Mesenchymal stem cell (in vitro differentiated cells and primary cell): ENCODE measurements around the gene SRGAP1.
A peak's percentile ranks its signal among the peaks of the same experiment; 100 is the strongest.
"Not testable (repeated sequence)": the region's sequence is repeated elsewhere in the genome, so short reads cannot be mapped to it uniquely, and the experiment has no call there.

Experiments used
- DNase-seq: peaks from one replicate; pipeline ENCODE4 v3.0.0-alpha.2; 2013
- H2AFZ ChIP-seq: one replicate; pipeline ENCODE4 v1.6.1; 2013; ENCODE audit warnings: low read depth, mild to moderate bottlenecking, control low read depth, inconsistent platforms, low read length, moderate library complexity
- H2AK5ac ChIP-seq: 2 replicates; pipeline ENCODE4 v1.6.1; 2013; ENCODE audit warnings: low read length, moderate library complexity, mild to moderate bottlenecking, inconsistent platforms; ENCODE audit not compliant: severe bottlenecking
- H2BK120ac ChIP-seq: one replicate; pipeline ENCODE4 v1.6.1; 2013; ENCODE audit warnings: low read depth, mild to moderate bottlenecking, inconsistent platforms, low read length, moderate library complexity
- H2BK12ac ChIP-seq, 2 experiments: one replicate each; pipeline ENCODE4 v1.6.1; 2013; ENCODE audit warnings: inconsistent platforms in 2 of 2, low read length in 2 of 2, mild to moderate bottlenecking in 2 of 2, moderate library complexity in 2 of 2, control low read depth in 1 of 2
- H2BK15ac ChIP-seq: one replicate; pipeline ENCODE4 v1.6.1; 2013; ENCODE audit warnings: mild to moderate bottlenecking, low read depth, inconsistent platforms; ENCODE audit not compliant: poor library complexity, severe bottlenecking
- H2BK5ac ChIP-seq: 2 replicates; pipeline ENCODE4 v1.6.1; 2013; ENCODE audit warnings: low read depth, mild to moderate bottlenecking, low read length, control low read depth, inconsistent platforms; ENCODE audit not compliant: poor library complexity, severe bottlenecking
- H3K14ac ChIP-seq, 2 experiments: one replicate each; pipeline ENCODE4 v1.6.1; 2013; ENCODE audit warnings: inconsistent platforms in 2 of 2, low read length in 2 of 2, control low read depth in 1 of 2, mild to moderate bottlenecking in 1 of 2, moderate library complexity in 1 of 2
- H3K18ac ChIP-seq, 2 experiments: one replicate each; pipeline ENCODE4 v1.6.1; 2013; ENCODE audit warnings: inconsistent platforms in 2 of 2, low read length in 2 of 2, control low read depth in 1 of 2, low read depth in 1 of 2, mild to moderate bottlenecking in 1 of 2
- H3K23ac ChIP-seq, 2 experiments: one replicate each; pipeline ENCODE4 v1.6.1; 2013; ENCODE audit warnings: inconsistent platforms in 2 of 2, low read length in 2 of 2, mild to moderate bottlenecking in 2 of 2, moderate library complexity in 2 of 2, control low read depth in 1 of 2
- H3K27ac ChIP-seq: 2 replicates; pipeline ENCODE4 v1.5.1; 2013; ENCODE audit warnings: mild to moderate bottlenecking, moderate library complexity, low read length, control low read depth, inconsistent platforms; ENCODE audit not compliant: poor library complexity, severe bottlenecking
- H3K27me3 ChIP-seq, 2 experiments: 2 replicates each; pipeline versions ENCODE4 v1.6.1 to v1.7.0; 2013; ENCODE audit warnings: low read length in 2 of 2, mild to moderate bottlenecking in 2 of 2, moderate library complexity in 2 of 2, control low read depth in 1 of 2, inconsistent platforms in 1 of 2; ENCODE audit not compliant: control insufficient read depth in 1 of 2, insufficient read depth in 1 of 2
- H3K36me3 ChIP-seq, 2 experiments: 2 replicates each; pipeline versions ENCODE4 v1.6.1 to v1.7.0; 2013; ENCODE audit warnings: low read length in 2 of 2, control low read depth in 1 of 2, inconsistent platforms in 1 of 2, low read depth in 1 of 2, mild to moderate bottlenecking in 1 of 2; ENCODE audit not compliant: insufficient read depth in 2 of 2, control insufficient read depth in 1 of 2
- H3K4ac ChIP-seq, 2 experiments: one replicate each; pipeline ENCODE4 v1.6.1; 2013; ENCODE audit warnings: inconsistent platforms in 2 of 2, low read length in 2 of 2, mild to moderate bottlenecking in 2 of 2, moderate library complexity in 2 of 2, control low read depth in 1 of 2, low read depth in 1 of 2
- H3K4me1 ChIP-seq: 2 replicates; pipeline ENCODE4 v1.6.1; 2013; ENCODE audit warnings: low read depth, low read length, control low read depth; ENCODE audit not compliant: control insufficient read depth, insufficient read depth
- H3K4me2 ChIP-seq: 2 replicates; pipeline ENCODE4 v1.6.1; 2013; ENCODE audit warnings: low read length, mild to moderate bottlenecking, inconsistent platforms; ENCODE audit not compliant: poor library complexity, severe bottlenecking
- H3K4me3 ChIP-seq, 2 experiments: 2 replicates each; pipeline versions ENCODE4 v1.5.1 to v1.7.0; 2013; ENCODE audit warnings: low read length in 2 of 2, mild to moderate bottlenecking in 2 of 2, control low read depth in 1 of 2, low read depth in 1 of 2; ENCODE audit not compliant: insufficient read depth in 1 of 2
- H3K79me1 ChIP-seq: replicated peaks from 2 replicates; pipeline ENCODE4 v1.6.1; 2013; ENCODE audit warnings: mild to moderate bottlenecking, control low read depth, low read length, inconsistent platforms; ENCODE audit not compliant: poor library complexity, severe bottlenecking
- H3K9ac ChIP-seq: 2 replicates; pipeline ENCODE4 v1.7.0; 2013; ENCODE audit warnings: mild to moderate bottlenecking, low read length, moderate library complexity
- H3K9me3 ChIP-seq: 2 replicates; pipeline ENCODE4 v1.7.0; 2013; ENCODE audit warnings: mild to moderate bottlenecking, low read length; ENCODE audit not compliant: control insufficient read depth
- H4K8ac ChIP-seq: one replicate; pipeline ENCODE4 v1.6.1; 2013; ENCODE audit warnings: inconsistent platforms, mild to moderate bottlenecking, low read length, moderate library complexity
- H4K91ac ChIP-seq: one replicate; pipeline ENCODE4 v1.6.1; 2013; ENCODE audit warnings: mild to moderate bottlenecking, low read length, inconsistent platforms
- WGBS: methylation state at CpG from one replicate; pipeline ENCODE4 v1.1.7; 2013; ENCODE audit warnings: mixed read lengths; 5-methylcytosine and 5-hydroxymethylcytosine counted together

The SRGAP1 gene

GRCh38 chr12:64157110-64157509, 312.6 kb downstream of the SRGAP1 start:
- H2BK5ac ChIP-seq = no peak overlapping the region
- H3K79me1 ChIP-seq = no peaks in the 10 kb centered on the region
- no peak overlapping the region for H2BK12ac ChIP-seq
- H3K27ac ChIP-seq = no peak overlapping the region
- no peak overlapping the region for H2AFZ ChIP-seq
- no peak overlapping the region for H3K4ac ChIP-seq
- no peak overlapping the region for H3K4me3 ChIP-seq
- no peak overlapping the region for H3K18ac ChIP-seq
- no peaks in the 10 kb centered on the region for H3K4me1 ChIP-seq
- DNase-seq = no peak
- no peak overlapping the region for H2BK15ac ChIP-seq
- no peak overlapping the region for H3K4me2 ChIP-seq
- no peak overlapping the region for H4K8ac ChIP-seq
- H3K14ac ChIP-seq = no peak overlapping the region
- WGBS = no CpG with 5 or more reads among the region's 2 CpGs
- peaks cover 3 to 10% of the 10 kb centered on the region in 2 experiments for H3K36me3 ChIP-seq
- H3K9me3 ChIP-seq = no peaks in the 10 kb centered on the region
- no peak overlapping the region for H3K9ac ChIP-seq
- no peak overlapping the region for H4K91ac ChIP-seq
- no peak overlapping the region for H2BK120ac ChIP-seq
- no peaks in the 10 kb centered on the region for H3K27me3 ChIP-seq
- H3K23ac ChIP-seq = no peak overlapping the region
- H2AK5ac ChIP-seq = no peak overlapping the region

GRCh38 chr12:64160021-64160710, 315.7 kb downstream of the SRGAP1 start:
- H2BK120ac ChIP-seq = no peak overlapping the region
- no peak overlapping the region for H4K91ac ChIP-seq
- H3K9ac ChIP-seq = peak overlapping the region; percentile 83
- H3K79me1 ChIP-seq = no peaks in the 10 kb centered on the region
- H3K9me3 ChIP-seq = peaks cover 4% of the 10 kb centered on the region
- no peak overlapping the region for H3K27ac ChIP-seq
- H3K18ac ChIP-seq = no peak overlapping the region
- no peak overlapping the region for H3K14ac ChIP-seq
- H2BK5ac ChIP-seq = no peak overlapping the region
- DNase-seq = no peak
- no peak overlapping the region for H2BK12ac ChIP-seq
- H3K27me3 ChIP-seq = no peaks in the 10 kb centered on the region
- no peak overlapping the region for H3K23ac ChIP-seq
- H2AFZ ChIP-seq = no peak overlapping the region
- peak overlapping the region in 1 of 2 experiments; percentile 8 for H3K4me3 ChIP-seq
- H3K4ac ChIP-seq = no peak overlapping the region
- H3K4me2 ChIP-seq = no peak overlapping the region
- no peak overlapping the region for H4K8ac ChIP-seq
- no peaks in the 10 kb centered on the region for H3K4me1 ChIP-seq
- H2AK5ac ChIP-seq = no peak overlapping the region
- no peak overlapping the region for H2BK15ac ChIP-seq
- H3K36me3 ChIP-seq = peaks cover 0 to 3% of the 10 kb centered on the region in 2 experiments
- 100% methylated on average over 1 of the region's 2 CpGs for WGBS

DNA sequence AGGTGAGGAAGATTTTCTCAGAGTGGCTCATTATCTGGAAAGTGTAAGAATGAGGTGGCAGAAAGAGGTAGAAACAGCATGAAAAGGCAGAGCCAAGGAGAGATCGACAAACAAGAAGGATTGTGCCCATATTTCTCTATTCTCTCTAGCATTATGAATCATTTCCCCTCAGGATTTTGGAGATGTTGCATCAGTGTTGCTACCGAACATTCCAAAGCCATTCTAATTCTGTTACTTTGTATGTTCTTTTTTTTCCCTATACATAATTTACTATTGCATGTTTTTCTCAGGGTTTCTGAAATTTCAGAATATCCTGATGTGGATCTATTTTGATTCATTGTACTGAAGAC, 316.2 kb downstream of the SRGAP1 start:
- Histone ChIP-seq H3K9ac (peak overlapping the region; percentile 83), H3K4me2 (no peak overlapping the region), H2BK120ac (no peak overlapping the region), H2BK12ac (no peak overlapping the region), H3K4me3 (peak overlapping the region in 1 of 2 experiments; percentile 8), H3K4me1 (no peaks in the 10 kb centered on the region), H2BK15ac (no peak overlapping the region), H4K91ac (no peak overlapping the region), H3K36me3 (no peaks in the 10 kb centered on the region), H2AFZ (no peak overlapping the region), H3K27ac (no peak overlapping the region), H2BK5ac (no peak overlapping the region), H3K23ac (no peak overlapping the region), H4K8ac (no peak overlapping the region), H3K79me1 (no peaks in the 10 kb centered on the region), H3K4ac (no peak overlapping the region), H3K27me3 (no peaks in the 10 kb centered on the region), H3K9me3 (peaks cover 4% of the 10 kb centered on the region), H2AK5ac (no peak overlapping the region), H3K18ac (no peak overlapping the region), H3K14ac (no peak overlapping the region)
- no CpG with 5 or more reads among the region's 2 CpGs for WGBS
- DNase-seq = no peak

DNA sequence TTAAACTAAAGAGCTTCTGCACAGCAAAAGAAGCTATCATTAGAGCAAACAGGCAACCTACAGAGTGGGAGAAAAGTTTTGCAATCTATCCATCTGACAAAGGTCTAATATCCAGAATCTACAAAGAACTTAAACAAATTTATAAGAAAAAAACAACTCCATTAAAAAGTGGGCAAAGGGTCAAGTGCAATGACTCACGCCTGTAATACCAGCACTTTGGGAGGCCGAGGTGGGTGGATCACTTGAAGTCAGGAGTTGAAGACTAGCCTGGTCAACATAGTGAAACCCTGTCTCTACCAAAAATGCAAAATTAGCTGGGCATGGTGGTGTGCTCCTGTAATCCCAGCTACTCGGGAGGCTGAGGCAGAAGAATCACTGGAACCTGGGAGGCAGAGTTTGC, 322.1 kb downstream of the SRGAP1 start:
- H2AK5ac ChIP-seq, H2BK5ac ChIP-seq, DNase-seq, H3K18ac ChIP-seq, H3K4ac ChIP-seq, H3K9ac ChIP-seq, H2BK12ac ChIP-seq, H3K14ac ChIP-seq, H2BK120ac ChIP-seq, H3K4me3 ChIP-seq, H3K36me3 ChIP-seq, H3K4me1 ChIP-seq, H4K8ac ChIP-seq, H3K9me3 ChIP-seq, H2AFZ ChIP-seq, H4K91ac ChIP-seq, H3K4me2 ChIP-seq, H3K79me1 ChIP-seq, H3K27ac ChIP-seq, H3K27me3 ChIP-seq, H3K23ac ChIP-seq, H2BK15ac ChIP-seq: not testable (repeated sequence)
- 42% methylated on average over 3 of the region's 3 CpGs for WGBS
